Mucosa of descending colon (tissue), 3 donors: Measurements from ENCODE around the gene PLXND1. TPM values are rescaled to one million over a fixed set of nuclear protein-coding genes. Genes with fewer than 3 reads are reported as not detected.

Experiments
- ATAC-seq: fragments of 200-7000 bp; cut with Tn5 transposase; one replicate; pipeline ENCODE4 v1.9.1; 2020; ENCODE audit warnings: mild to moderate bottlenecking, moderate library complexity
- DNase-seq, 3 donors: peaks; one replicate each; pipeline ENCODE4 v3.0.0-alpha.2; 2020
- H3K36me3 ChIP-seq: fragments of 200-600 bp; one replicate; pipeline ENCODE4 v1.8.0; 2021; ENCODE audit warnings: low read depth, mild to moderate bottlenecking
- H3K4me1 ChIP-seq: fragments of 200-600 bp; one replicate; pipeline ENCODE4 v1.8.0; 2021; ENCODE audit warnings: low read depth, mild to moderate bottlenecking
- H3K4me3 ChIP-seq: fragments of 200-600 bp; one replicate; pipeline ENCODE4 v1.8.0; 2021; ENCODE audit warnings: mild to moderate bottlenecking
- H3K9me3 ChIP-seq: fragments of 200-600 bp; one replicate; pipeline ENCODE4 v1.8.0; 2021; ENCODE audit warnings: mild to moderate bottlenecking
- CTCF ChIP-seq: fragments of 200-600 bp; IDR thresholded peaks from one replicate; pipeline ENCODE4 v1.8.0; 2022; ENCODE audit warnings: antibody characterized with exemption, mild to moderate bottlenecking
- intact Hi-C, 2 donors: fragments of 100-400 bp; cut with DNase I in 1 of 2; cut with micrococcal nuclease in 1 of 2; formaldehyde crosslinking; loops; one replicate each; pipeline versions ENCODE4 v1.11.0 to v1.11.1; 2022; cut with DNase I, micrococcal nuclease
- total RNA-seq, 3 donors: library from RNA; stranded (reverse); fragmentation: NEBNext Ultra II Directional in 2 of 3; extraction: Animal tissue kit (Norgen Biotek cat#: 25700) in 2 of 3; gene quantifications; one replicate each; pipeline versions ENCODE4 v1.2.1 to v1.2.4, GENCODE V29; 2021 to 2023
- donor health status: DM: no; HTN: no; CAD: no; lungs with moderate emphysema.
- donor health status: DM: no; HTN: no; CAD: no.
- donor health status: DM: no; HTN: yes; CAD: no.

The PLXND1 gene
- total RNA-seq, 3 donors from 2014 or later, result 26.8 to 57.1 (median 48.1) TPM

GRCh38 chr3:129622226-129622874 lies 15.9 kb upstream of the PLXND1 start:
- DNase-seq (peak in 2 of 3 donors; percentile 32 to 52), ATAC-seq (no peak)
- Histone ChIP-seq H3K36me3 (no peaks in the 10 kb centered on the region), H3K4me3 (no peak overlapping the region), H3K9me3 (no peaks in the 10 kb centered on the region), H3K4me1 (peaks cover 40% of the 10 kb centered on the region)
- intact Hi-C loops, result no loop called here
- no peak for TF ChIP-seq CTCF

GRCh38 chr3:129621626-129622225 lies 15.2 kb upstream of the PLXND1 start:
- no peak for TF ChIP-seq CTCF
- H3K4me1 ChIP-seq, result peaks cover 40% of the 10 kb centered on the region
- ATAC-seq (no peak), DNase-seq (peak in 2 of 3 donors; percentile 24 to 50)
- intact Hi-C loops, result no loop called here
- no peaks in the 10 kb centered on the region for H3K36me3 ChIP-seq
- H3K4me3 ChIP-seq, result no peak overlapping the region
- no peaks in the 10 kb centered on the region for H3K9me3 ChIP-seq

- Histone ChIP-seq H3K9me3 (no peaks in the 10 kb centered on the region), H3K4me1 (peaks cover 36% of the 10 kb centered on the region), H3K36me3 (no peaks in the 10 kb centered on the region), H3K4me3 (no peak overlapping the region)
- TF ChIP-seq CTCF, result no peak
- ATAC-seq (no peak), DNase-seq (peak in 2 of 3 donors; percentile 27 to 48)
- intact Hi-C loops, result no loop called here
Measured at GRCh38 chr3:129620828-129621559, 14.5 kb upstream of the PLXND1 start.

- Histone ChIP-seq H3K4me1 (peaks cover 26% of the 10 kb centered on the region), H3K4me3 (no peak overlapping the region), H3K9me3 (no peaks in the 10 kb centered on the region), H3K36me3 (no peaks in the 10 kb centered on the region)
- no peak for ATAC-seq
- TF ChIP-seq CTCF, result no peak
- intact Hi-C loops, result no loop called here
- DNase-seq, result peak in 1 of 3 donors; percentile 19
Measured at GRCh38 chr3:129619726-129620162, 13.3 kb upstream of the PLXND1 start.

- ATAC-seq, result no peak
- Histone ChIP-seq H3K4me1 (peaks cover 21% of the 10 kb centered on the region), H3K4me3 (no peak overlapping the region), H3K36me3 (no peaks in the 10 kb centered on the region), H3K9me3 (no peaks in the 10 kb centered on the region)
- intact Hi-C loops, result no loop called here
- TF ChIP-seq CTCF, result no peak
- DNase-seq, result peak in 2 of 3 donors; percentile 19 to 43
Measured at GRCh38 chr3:129618901-129619671, 12.6 kb upstream of the PLXND1 start.
